ENCODE data around the gene FILIP1. TPM values are rescaled to one million over a fixed set of nuclear protein-coding genes. Genes with fewer than 3 reads are reported as not detected.

Gene FILIP1
- total RNA-seq, 2 donors from 2014 or later, result 78.2 to 117 TPM

- H3K27ac ChIP-seq, result peak overlapping the region in 1 of 2 donors; percentile 9
- TF ChIP-seq CTCF (IDR thresholded peaks at IDR 0.05), result no peak
- H3K9me3 ChIP-seq, result peaks cover 0 to 4% of the 10 kb centered on the region in 2 donors
- no peak overlapping the region for H3K4me3 ChIP-seq
- H3K4me1 ChIP-seq, result peaks cover 0 to 14% of the 10 kb centered on the region in 2 donors
- DNase-seq (ENCODE audit: low spot score), result no peak
- H3K36me3 ChIP-seq, result peaks cover 3% of the 10 kb centered on the region
- no peaks in the 10 kb centered on the region for H3K27me3 ChIP-seq
Measured at GRCh38 chr6:75376347-75377024, 117.1 kb downstream of the FILIP1 start.

- Histone ChIP-seq H3K27me3 (no peaks in the 10 kb centered on the region), H3K9me3 (peaks cover 0 to 4% of the 10 kb centered on the region in 2 donors), H3K4me1 (peaks cover 0 to 17% of the 10 kb centered on the region in 2 donors), H3K4me3 (no peak overlapping the region), H3K27ac (peak overlapping the region; percentile 14 to 23), H3K36me3 (peaks cover 5% of the 10 kb centered on the region)
- no peak for DNase-seq (ENCODE audit: low spot score)
- TF ChIP-seq CTCF (IDR thresholded peaks at IDR 0.05), result no peak
Measured at GRCh38 chr6:75374961-75375400, 118.6 kb downstream of the FILIP1 start.

- Histone ChIP-seq H3K4me3 (no peak overlapping the region), H3K36me3 (peaks cover 5% of the 10 kb centered on the region), H3K27ac (no peak overlapping the region), H3K4me1 (peaks cover 0 to 38% of the 10 kb centered on the region in 2 donors), H3K9me3 (peaks cover 0 to 4% of the 10 kb centered on the region in 2 donors), H3K27me3 (no peaks in the 10 kb centered on the region)
- DNase-seq (ENCODE audit: low spot score), result no peak
- no peak for TF ChIP-seq CTCF (IDR thresholded peaks at IDR 0.05)
Measured at GRCh38 chr6:75372884-75373283, 120.7 kb downstream of the FILIP1 start.

- no peak overlapping the region for H3K4me3 ChIP-seq
- no peaks in the 10 kb centered on the region for H3K27me3 ChIP-seq
- peaks cover 0 to 24% of the 10 kb centered on the region in 2 donors for H3K4me1 ChIP-seq
- peaks cover 0 to 4% of the 10 kb centered on the region in 2 donors for H3K9me3 ChIP-seq
- DNase-seq (ENCODE audit: low spot score), result no peak
- peaks cover 5% of the 10 kb centered on the region for H3K36me3 ChIP-seq
- peak overlapping the region; percentile 64 to 85 for H3K27ac ChIP-seq
- no peak for TF ChIP-seq CTCF (IDR thresholded peaks at IDR 0.05)
Measured at GRCh38 chr6:75370011-75370410, 123.6 kb downstream of the FILIP1 start.

- peak; percentile 68 for DNase-seq (ENCODE audit: low spot score)
Measured at GRCh38 chr6:75368864-75369402, 124.7 kb downstream of the FILIP1 start.

More at GRCh38 chr6:75368864-75369402, 124.7 kb downstream of the FILIP1 start:
- Histone ChIP-seq H3K27me3 (no peaks in the 10 kb centered on the region), H3K4me1 (peaks cover 0 to 24% of the 10 kb centered on the region in 2 donors), H3K36me3 (peaks cover 5% of the 10 kb centered on the region), H3K27ac (peak overlapping the region; percentile 64 to 85), H3K9me3 (peaks cover 0 to 4% of the 10 kb centered on the region in 2 donors), H3K4me3 (no peak overlapping the region)
- no peak for TF ChIP-seq CTCF (IDR thresholded peaks at IDR 0.05)
